Measurements from ENCODE around the gene PAQR8. TPM values are rescaled to one million over a fixed set of nuclear protein-coding genes. Genes with fewer than 3 reads are reported as not detected.

The PAQR8 gene
- total and polyA plus RNA-seq, 4 experiments from 2014 or later = 14.5 to 40.9 (median 33.3) TPM

GRCh38 chr6:52333840-52334200, 28.1 kb upstream of the PAQR8 start:
- peaks cover 65% of the 10 kb centered on the region for H3K4me1 ChIP-seq (ENCODE audit: insufficient read depth, low read length)
- peak overlapping the region; percentile 68 to 97 (median 94) for H3K27ac Mint-ChIP-seq
- no peak overlapping the region for H3K4me3 ChIP-seq (ENCODE audit: low read length in 2 of 2)
- peaks cover 0 to 2% (median 0%) of the 10 kb centered on the region in 8 donors for H3K9me3 Mint-ChIP-seq
- H3K4me1 Mint-ChIP-seq = peaks cover 42 to 72% (median 56%) of the 10 kb centered on the region in 4 donors
- ChIA-PET POLR2A (ENCODE audit: partially characterized antibody) (interaction anchor here (0.7 to 6.0 kb wide), 18 partner anchors 12 to 244 kb away, joined by 3 to 72 read pairs (median 4); partner anchors contain the start of genes EFHC1, MCM3 and PAQR8), CTCF (ENCODE audit: partially characterized antibody) (interaction anchor here (0.8 to 5.7 kb wide), 14 partner anchors 18 to 67 kb away, joined by 3 to 36 read pairs (median 4); partner anchors contain the start of gene PAQR8)
- no peaks in the 10 kb centered on the region for H3K9me3 ChIP-seq (ENCODE audit: control insufficient read depth in 1 of 2, low read length in 2 of 2)
- H3K36me3 Mint-ChIP-seq = no peaks in the 10 kb centered on the region
- intact Hi-C loops (cut with micrococcal nuclease) = loop anchor here (2.0 kb wide), 2 partner anchors 29 to 49 kb away; partner anchors contain the start of genes MCM3 and PAQR8
- no peaks in the 10 kb centered on the region for H3K36me3 ChIP-seq (ENCODE audit: insufficient read depth, low read length)
- DNase-seq = peak in 4 of 5 donors; percentile 48 to 69 (median 59)
- H3K27me3 ChIP-seq (ENCODE audit: insufficient read depth, low read length) = no peaks in the 10 kb centered on the region
- no peaks in the 10 kb centered on the region for H3K27me3 Mint-ChIP-seq
- peak overlapping the region; percentile 50 for H3K27ac ChIP-seq (ENCODE audit: low read depth, low read length)
- H3K4me3 Mint-ChIP-seq = peak overlapping the region; percentile 46 to 85 (median 71)

DNA sequence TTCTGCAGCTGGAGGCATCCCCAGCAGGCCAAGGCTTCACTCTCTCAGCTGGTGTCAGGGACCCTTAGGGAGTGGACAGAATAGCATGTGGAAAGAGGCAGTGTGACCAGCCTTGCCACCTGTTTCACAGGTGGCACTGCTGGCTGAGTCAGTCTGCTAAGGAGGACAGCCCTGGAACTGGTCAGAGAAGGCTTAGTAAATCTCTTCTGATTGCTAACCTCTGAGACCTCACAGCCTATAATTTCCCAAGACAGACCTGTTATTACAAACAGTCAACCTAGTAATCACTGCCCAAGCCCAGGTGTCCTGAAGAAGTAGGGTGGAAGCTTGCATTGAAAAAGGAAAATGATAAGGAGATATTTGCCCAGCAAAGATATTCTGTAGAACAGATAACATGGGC, 26.4 kb upstream of the PAQR8 start:
- CTCF ChIA-PET (ENCODE audit: partially characterized antibody) = interaction anchor here (1.1 to 5.7 kb wide), 4 partner anchors 26 to 64 kb away, joined by 3 to 36 read pairs (median 15); partner anchors contain the start of genes MCM3 and PAQR8
- Mint-ChIP-seq H3K27me3 (no peaks in the 10 kb centered on the region), H3K4me1 (peaks cover 42 to 72% (median 56%) of the 10 kb centered on the region in 4 donors), H3K36me3 (no peaks in the 10 kb centered on the region), H3K27ac (peak overlapping the region; percentile 68 to 96 (median 91)), H3K4me3 (peak overlapping the region in 5 of 8 donors; percentile 11 to 61 (median 32)), H3K9me3 (peaks cover 0 to 2% (median 0%) of the 10 kb centered on the region in 8 donors)
- Histone ChIP-seq H3K4me1 (ENCODE audit: insufficient read depth, low read length) (peaks cover 65% of the 10 kb centered on the region), H3K9me3 (ENCODE audit: control insufficient read depth in 1 of 2, low read length in 2 of 2) (no peaks in the 10 kb centered on the region), H3K27ac (ENCODE audit: low read depth, low read length) (peak overlapping the region; percentile 29), H3K4me3 (ENCODE audit: low read length in 2 of 2) (no peak overlapping the region), H3K27me3 (ENCODE audit: insufficient read depth, low read length) (no peaks in the 10 kb centered on the region), H3K36me3 (ENCODE audit: insufficient read depth, low read length) (no peaks in the 10 kb centered on the region)
- POLR2A ChIA-PET (ENCODE audit: partially characterized antibody) = interaction anchor here (0.8 to 6.0 kb wide), 5 partner anchors 14 to 51 kb away, joined by 3 to 72 read pairs (median 5); partner anchors contain the start of genes MCM3 and PAQR8
- no peak for DNase-seq
- intact Hi-C loops (cut with micrococcal nuclease) = loop anchor here (2.0 kb wide), 2 partner anchors 27 to 51 kb away; partner anchors contain the start of genes MCM3 and PAQR8

- DNase-seq = no peak
- Histone ChIP-seq H3K36me3 (ENCODE audit: insufficient read depth, low read length) (no peaks in the 10 kb centered on the region), H3K9me3 (ENCODE audit: control insufficient read depth in 1 of 2, low read length in 2 of 2) (no peaks in the 10 kb centered on the region), H3K4me3 (ENCODE audit: low read length in 2 of 2) (no peak overlapping the region), H3K27me3 (ENCODE audit: insufficient read depth, low read length) (no peaks in the 10 kb centered on the region), H3K27ac (ENCODE audit: low read depth, low read length) (no peak overlapping the region), H3K4me1 (ENCODE audit: insufficient read depth, low read length) (peaks cover 63% of the 10 kb centered on the region)
- intact Hi-C loops (cut with micrococcal nuclease) = no loop called here
- Mint-ChIP-seq H3K4me1 (peaks cover 46 to 72% (median 56%) of the 10 kb centered on the region in 4 donors), H3K4me3 (peak overlapping the region in 1 of 8 donors; percentile 32), H3K27me3 (no peaks in the 10 kb centered on the region), H3K9me3 (peaks cover 0 to 2% (median 0%) of the 10 kb centered on the region in 8 donors), H3K27ac (peak overlapping the region in 6 of 7 donors; percentile 66 to 96 (median 84)), H3K36me3 (no peaks in the 10 kb centered on the region)
- ChIA-PET CTCF (ENCODE audit: partially characterized antibody) (interaction anchor here (1.3 to 5.7 kb wide), 5 partner anchors 12 to 53 kb away, joined by 4 to 36 read pairs (median 6); partner anchors contain the start of genes MCM3 and PAQR8), POLR2A (ENCODE audit: partially characterized antibody) (interaction anchor here (0.8 to 6.0 kb wide), 6 partner anchors 14 to 53 kb away, joined by 3 to 72 read pairs (median 4); partner anchors contain the start of gene PAQR8)
These were observed 24.9 kb upstream of the PAQR8 start for GRCh38 chr6:52336919-52337561.

- Histone ChIP-seq H3K27ac (ENCODE audit: low read depth, low read length) (no peak overlapping the region), H3K4me3 (ENCODE audit: low read length in 2 of 2) (no peak overlapping the region), H3K9me3 (ENCODE audit: control insufficient read depth in 1 of 2, low read length in 2 of 2) (no peaks in the 10 kb centered on the region), H3K36me3 (ENCODE audit: insufficient read depth, low read length) (no peaks in the 10 kb centered on the region), H3K4me1 (ENCODE audit: insufficient read depth, low read length) (peaks cover 60% of the 10 kb centered on the region), H3K27me3 (ENCODE audit: insufficient read depth, low read length) (no peaks in the 10 kb centered on the region)
- H3K4me3 Mint-ChIP-seq = peak overlapping the region in 1 of 8 donors; percentile 48
- no peaks in the 10 kb centered on the region for H3K36me3 Mint-ChIP-seq
- intact Hi-C loops (cut with micrococcal nuclease) = no loop called here
- DNase-seq = no peak
- ChIA-PET POLR2A (ENCODE audit: partially characterized antibody) (interaction anchor here (0.8 to 6.0 kb wide), 6 partner anchors 25 to 60 kb away, joined by 3 to 72 read pairs (median 4); partner anchors contain the start of gene PAQR8), CTCF (ENCODE audit: partially characterized antibody) (interaction anchor here (0.9 to 5.7 kb wide), 5 partner anchors 12 to 52 kb away, joined by 3 to 36 read pairs (median 6); partner anchors contain the start of genes MCM3 and PAQR8)
- H3K9me3 Mint-ChIP-seq = peaks cover 0 to 2% (median 0%) of the 10 kb centered on the region in 8 donors
- no peaks in the 10 kb centered on the region for H3K27me3 Mint-ChIP-seq
- peaks cover 43 to 67% (median 53%) of the 10 kb centered on the region in 4 donors for H3K4me1 Mint-ChIP-seq
- peak overlapping the region in 5 of 7 donors; percentile 38 to 86 (median 66) for H3K27ac Mint-ChIP-seq
These were observed 24.2 kb upstream of the PAQR8 start for GRCh38 chr6:52337633-52338290.

DNA sequence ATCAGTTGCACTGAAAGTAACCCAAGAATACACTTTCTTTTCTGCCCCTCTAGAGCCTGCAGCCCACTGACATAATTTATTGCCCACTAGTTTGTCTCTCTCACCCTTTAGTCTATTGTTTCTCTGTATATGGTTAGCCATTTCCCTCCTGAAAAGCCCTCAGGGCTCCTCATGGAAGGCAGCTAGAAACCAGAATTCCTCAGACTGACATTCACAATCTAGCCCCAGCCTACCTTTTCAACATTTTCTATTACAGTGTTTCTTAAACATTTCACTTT, 21.4 kb upstream of the PAQR8 start:
- H3K36me3 Mint-ChIP-seq = no peaks in the 10 kb centered on the region
- intact Hi-C loops (cut with micrococcal nuclease) = no loop called here
- ChIA-PET CTCF (ENCODE audit: partially characterized antibody) (interaction anchor here (1.0 to 1.7 kb wide), 5 partner anchors 21 to 60 kb away, joined by 3 to 7 read pairs (median 4); partner anchors contain the start of gene PAQR8), POLR2A (ENCODE audit: partially characterized antibody) (no interaction called here)
- no peak overlapping the region for H3K4me3 Mint-ChIP-seq
- H3K36me3 ChIP-seq (ENCODE audit: insufficient read depth, low read length) = no peaks in the 10 kb centered on the region
- peaks cover 32% of the 10 kb centered on the region for H3K4me1 ChIP-seq (ENCODE audit: insufficient read depth, low read length)
- no peak overlapping the region for H3K27ac ChIP-seq (ENCODE audit: low read depth, low read length)
- peak overlapping the region in 2 of 7 donors; percentile 64 to 68 for H3K27ac Mint-ChIP-seq
- H3K4me3 ChIP-seq (ENCODE audit: low read length in 2 of 2) = no peak overlapping the region
- H3K27me3 ChIP-seq (ENCODE audit: insufficient read depth, low read length) = no peaks in the 10 kb centered on the region
- no peak for DNase-seq
- H3K27me3 Mint-ChIP-seq = no peaks in the 10 kb centered on the region
- peaks cover 21 to 39% (median 30%) of the 10 kb centered on the region in 4 donors for H3K4me1 Mint-ChIP-seq
- peaks cover 0 to 2% (median 0%) of the 10 kb centered on the region in 8 donors for H3K9me3 Mint-ChIP-seq
- no peaks in the 10 kb centered on the region for H3K9me3 ChIP-seq (ENCODE audit: control insufficient read depth in 1 of 2, low read length in 2 of 2)

GRCh38 chr6:52341561-52342260, 20.2 kb upstream of the PAQR8 start:
- POLR2A ChIA-PET (ENCODE audit: partially characterized antibody) = interaction anchor here (0.7 to 1.5 kb wide), 2 partner anchors 34 to 39 kb away, joined by 5 read pairs; no protein-coding TSS in a partner anchor
- Histone ChIP-seq H3K4me1 (ENCODE audit: insufficient read depth, low read length) (peaks cover 20% of the 10 kb centered on the region), H3K27me3 (ENCODE audit: insufficient read depth, low read length) (no peaks in the 10 kb centered on the region), H3K9me3 (ENCODE audit: control insufficient read depth in 1 of 2, low read length in 2 of 2) (no peaks in the 10 kb centered on the region), H3K36me3 (ENCODE audit: insufficient read depth, low read length) (no peaks in the 10 kb centered on the region), H3K27ac (ENCODE audit: low read depth, low read length) (no peak overlapping the region), H3K4me3 (ENCODE audit: low read length in 2 of 2) (no peak overlapping the region)
- H3K36me3 Mint-ChIP-seq = peaks cover 0 to 2% of the 10 kb centered on the region in 2 donors
- peak overlapping the region in 2 of 8 donors; percentile 6 to 30 for H3K4me3 Mint-ChIP-seq
- peaks cover 0 to 2% (median 0%) of the 10 kb centered on the region in 8 donors for H3K9me3 Mint-ChIP-seq
- CTCF ChIA-PET (ENCODE audit: partially characterized antibody) = interaction anchor here (0.9 to 1.7 kb wide), 3 partner anchors 11 to 58 kb away, joined by 3 to 7 read pairs (median 4); partner anchors contain the start of gene PAQR8
- H3K4me1 Mint-ChIP-seq = peaks cover 13 to 28% (median 20%) of the 10 kb centered on the region in 4 donors
- H3K27me3 Mint-ChIP-seq = no peaks in the 10 kb centered on the region
- DNase-seq = no peak
- H3K27ac Mint-ChIP-seq = peak overlapping the region in 3 of 7 donors; percentile 5 to 65 (median 18)
- intact Hi-C loops (cut with micrococcal nuclease) = no loop called here

Measured in CD4-positive, alpha-beta memory T cell (primary cell).